GM19395 (cell line): ENCODE results near the gene NRIP1.

Experiments
- ATAC-seq: cut with Tn5 transposase; IDR thresholded peaks from one replicate; pipeline ENCODE4 v1.9.1; 2021; ENCODE audit warnings: mild to moderate bottlenecking, moderate library complexity; ENCODE audit not compliant: unreplicated experiment

Gene NRIP1, protein sequence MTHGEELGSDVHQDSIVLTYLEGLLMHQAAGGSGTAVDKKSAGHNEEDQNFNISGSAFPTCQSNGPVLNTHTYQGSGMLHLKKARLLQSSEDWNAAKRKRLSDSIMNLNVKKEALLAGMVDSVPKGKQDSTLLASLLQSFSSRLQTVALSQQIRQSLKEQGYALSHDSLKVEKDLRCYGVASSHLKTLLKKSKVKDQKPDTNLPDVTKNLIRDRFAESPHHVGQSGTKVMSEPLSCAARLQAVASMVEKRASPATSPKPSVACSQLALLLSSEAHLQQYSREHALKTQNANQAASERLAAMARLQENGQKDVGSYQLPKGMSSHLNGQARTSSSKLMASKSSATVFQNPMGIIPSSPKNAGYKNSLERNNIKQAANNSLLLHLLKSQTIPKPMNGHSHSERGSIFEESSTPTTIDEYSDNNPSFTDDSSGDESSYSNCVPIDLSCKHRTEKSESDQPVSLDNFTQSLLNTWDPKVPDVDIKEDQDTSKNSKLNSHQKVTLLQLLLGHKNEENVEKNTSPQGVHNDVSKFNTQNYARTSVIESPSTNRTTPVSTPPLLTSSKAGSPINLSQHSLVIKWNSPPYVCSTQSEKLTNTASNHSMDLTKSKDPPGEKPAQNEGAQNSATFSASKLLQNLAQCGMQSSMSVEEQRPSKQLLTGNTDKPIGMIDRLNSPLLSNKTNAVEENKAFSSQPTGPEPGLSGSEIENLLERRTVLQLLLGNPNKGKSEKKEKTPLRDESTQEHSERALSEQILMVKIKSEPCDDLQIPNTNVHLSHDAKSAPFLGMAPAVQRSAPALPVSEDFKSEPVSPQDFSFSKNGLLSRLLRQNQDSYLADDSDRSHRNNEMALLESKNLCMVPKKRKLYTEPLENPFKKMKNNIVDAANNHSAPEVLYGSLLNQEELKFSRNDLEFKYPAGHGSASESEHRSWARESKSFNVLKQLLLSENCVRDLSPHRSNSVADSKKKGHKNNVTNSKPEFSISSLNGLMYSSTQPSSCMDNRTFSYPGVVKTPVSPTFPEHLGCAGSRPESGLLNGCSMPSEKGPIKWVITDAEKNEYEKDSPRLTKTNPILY (N-terminal part only)

GRCh38 chr21:15064576-15065391 is at the start of gene NRIP1:
NRIP1 (minus strand) TSS chr21:15065000; CDS start chr21:14968192, 96,808 bp downstream.
- peak; percentile 72 for ATAC-seq

GRCh38 chr21:15112858-15113257 is 48.1 kb upstream of the NRIP1 start:
- no peak for ATAC-seq

DNA sequence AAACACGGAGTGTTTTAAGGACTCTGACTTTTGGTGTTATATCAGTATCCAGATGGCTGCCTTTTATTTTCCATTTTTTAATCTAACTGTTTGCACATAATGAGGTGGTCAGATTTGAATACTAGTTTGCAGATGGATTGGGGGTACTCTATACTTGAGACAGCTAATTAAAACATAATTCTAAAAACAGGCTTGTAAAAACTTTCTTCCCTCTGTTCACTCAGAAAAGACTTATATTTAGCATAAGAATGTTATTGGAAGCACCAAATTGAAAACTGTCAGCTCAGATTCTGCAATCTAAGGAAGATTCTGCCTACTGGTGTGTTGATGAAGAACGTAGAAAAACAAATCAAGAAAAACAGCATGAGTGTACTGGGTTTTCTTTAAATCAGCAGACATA is 44.0 kb upstream of the NRIP1 start:
- ATAC-seq: no peak

- ATAC-seq: no peak
Measured at GRCh38 chr21:15104470-15104869, 39.7 kb upstream of the NRIP1 start.

DNA sequence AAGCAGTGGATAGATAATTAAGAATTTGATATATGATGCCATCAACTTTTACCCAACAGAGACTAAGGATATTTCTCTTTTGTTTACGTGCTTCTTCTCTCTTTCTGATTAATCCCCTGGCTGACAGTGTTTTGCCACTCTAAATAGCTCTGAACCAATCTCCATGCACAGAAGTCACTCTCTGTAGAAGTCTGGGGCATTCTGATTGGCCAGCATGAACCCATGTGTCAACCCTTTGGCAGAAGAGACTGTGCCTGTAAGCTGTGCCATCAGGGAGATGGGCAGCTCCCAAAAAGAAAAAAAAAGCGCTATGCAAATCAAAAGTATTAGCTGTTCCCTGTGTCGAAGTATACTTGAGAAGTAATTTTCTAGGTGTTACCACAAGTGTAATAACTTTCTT is 34.1 kb upstream of the NRIP1 start:
- no peak for ATAC-seq

- no peak for ATAC-seq
Measured at GRCh38 chr21:15098181-15098580, 33.4 kb upstream of the NRIP1 start.

GRCh38 chr21:15097580-15097979 is 32.8 kb upstream of the NRIP1 start:
- no peak for ATAC-seq

GRCh38 chr21:15096146-15096545 is 31.3 kb upstream of the NRIP1 start:
- no peak for ATAC-seq

- no peak for ATAC-seq
Measured at GRCh38 chr21:15095326-15095725, 30.5 kb upstream of the NRIP1 start.

GRCh38 chr21:15094706-15095105 is 29.9 kb upstream of the NRIP1 start:
- no peak for ATAC-seq

DNA sequence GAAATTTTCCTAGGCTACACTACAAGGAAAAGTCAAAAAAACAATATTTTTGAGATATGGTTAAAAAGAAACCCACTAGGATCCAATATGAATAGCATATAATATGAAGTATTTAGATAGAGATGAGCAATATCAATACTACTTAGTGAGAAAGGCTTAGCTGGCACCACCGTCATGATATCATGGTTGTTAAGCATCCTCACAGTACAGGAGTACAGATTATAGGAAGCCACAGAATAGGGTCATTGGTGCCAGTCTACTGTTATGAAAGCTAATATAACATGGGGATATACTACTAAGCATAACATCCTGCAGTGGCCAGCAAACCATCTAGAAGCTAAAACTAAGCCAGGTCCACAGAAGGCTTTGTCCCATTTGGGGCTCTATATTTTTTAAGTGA is 28.4 kb upstream of the NRIP1 start:
- no peak for ATAC-seq

- no peak for ATAC-seq
Measured at GRCh38 chr21:15092745-15093144, 27.9 kb upstream of the NRIP1 start.

- ATAC-seq: no peak
Measured at GRCh38 chr21:15090390-15090789, 25.6 kb upstream of the NRIP1 start.

DNA sequence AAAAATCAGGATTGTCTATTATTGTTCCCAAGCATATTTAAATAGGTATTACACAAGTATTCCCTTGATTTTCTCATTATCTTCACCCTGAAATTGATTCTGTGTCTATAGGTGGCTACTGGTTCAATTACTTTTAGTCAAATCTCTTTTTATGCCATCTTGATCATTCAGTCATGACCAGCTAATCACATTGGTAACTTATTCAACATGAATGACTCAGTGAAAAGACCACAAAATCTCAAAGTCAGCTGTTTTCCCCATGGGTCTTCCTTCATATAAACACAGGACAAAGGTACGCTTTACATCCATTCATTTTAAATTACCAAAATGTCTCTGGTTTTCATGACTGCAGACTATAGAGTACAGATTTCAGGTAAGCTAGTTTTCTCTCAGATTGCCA is 23.7 kb upstream of the NRIP1 start:
- ATAC-seq: no peak

DNA sequence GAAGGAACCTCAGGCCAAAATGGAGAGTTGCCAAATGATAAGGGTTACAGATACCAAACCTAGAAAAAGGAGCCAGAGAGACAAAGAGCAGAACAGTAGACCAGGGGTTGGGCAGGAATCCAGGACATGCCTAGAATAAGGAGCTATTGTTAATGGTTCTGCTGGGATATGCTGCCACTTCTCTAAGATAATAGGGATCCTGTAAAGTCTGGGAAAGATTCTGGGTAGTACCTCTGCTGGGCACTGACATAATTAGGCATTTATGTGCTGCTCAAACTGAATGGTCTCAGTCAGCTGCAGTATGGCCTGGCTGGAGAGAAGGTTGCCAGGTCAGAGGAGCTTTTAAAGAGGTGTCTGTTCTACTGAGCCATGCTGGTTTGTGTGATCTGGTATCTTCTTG is 19.9 kb upstream of the NRIP1 start:
- ATAC-seq: no peak

DNA sequence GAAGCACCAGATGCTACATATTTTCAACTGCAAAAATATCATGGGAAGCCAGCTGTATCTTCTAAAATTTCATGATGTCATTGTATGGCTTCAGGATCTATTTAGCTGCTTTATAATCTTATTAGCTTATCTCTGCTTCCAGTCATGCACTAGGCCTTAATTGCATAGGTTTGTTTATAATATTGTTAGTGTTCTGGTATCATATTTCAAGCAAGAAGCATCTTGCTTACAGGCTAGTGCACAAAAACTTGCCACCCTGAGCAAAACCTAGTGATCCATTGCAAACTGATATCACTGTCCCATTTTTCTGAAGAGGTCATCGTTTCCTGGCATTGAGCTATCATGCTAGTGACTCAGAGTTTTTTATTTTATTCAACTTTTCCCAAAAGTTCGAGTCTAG is 15.7 kb upstream of the NRIP1 start:
- ATAC-seq: no peak

- ATAC-seq: no peak
Measured at GRCh38 chr21:15079269-15079668, 14.5 kb upstream of the NRIP1 start.

GRCh38 chr21:15078180-15078579 is 13.4 kb upstream of the NRIP1 start:
- no peak for ATAC-seq

DNA sequence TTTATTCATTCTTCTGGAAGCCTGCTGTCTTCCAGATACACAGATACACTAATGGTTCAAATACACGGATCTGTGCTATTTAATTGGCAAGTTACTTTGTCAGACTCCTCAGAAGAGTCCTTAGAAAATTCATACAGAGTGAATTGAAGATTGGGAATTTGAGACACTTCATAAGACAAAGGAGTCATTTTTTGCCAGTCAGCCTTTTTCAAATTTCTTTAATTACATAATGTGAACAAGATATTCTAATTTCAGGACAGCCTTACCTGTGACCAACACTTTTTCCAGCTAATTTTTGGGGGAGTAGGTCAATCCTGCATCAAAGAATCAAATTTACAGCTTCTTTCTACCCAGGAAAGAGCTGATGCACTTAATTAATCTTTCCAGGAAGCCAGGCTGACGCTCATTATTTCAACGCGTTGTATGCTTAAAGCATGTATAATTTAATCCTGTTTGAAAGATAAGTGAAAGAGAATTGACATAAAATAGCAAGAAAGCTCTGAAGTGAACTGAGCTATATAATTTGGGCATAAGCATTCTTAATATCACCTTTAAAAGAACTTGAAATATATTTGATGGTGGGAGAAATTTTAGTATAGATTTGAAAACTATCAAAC is 12.8 kb upstream of the NRIP1 start:
- no peak for ATAC-seq

DNA sequence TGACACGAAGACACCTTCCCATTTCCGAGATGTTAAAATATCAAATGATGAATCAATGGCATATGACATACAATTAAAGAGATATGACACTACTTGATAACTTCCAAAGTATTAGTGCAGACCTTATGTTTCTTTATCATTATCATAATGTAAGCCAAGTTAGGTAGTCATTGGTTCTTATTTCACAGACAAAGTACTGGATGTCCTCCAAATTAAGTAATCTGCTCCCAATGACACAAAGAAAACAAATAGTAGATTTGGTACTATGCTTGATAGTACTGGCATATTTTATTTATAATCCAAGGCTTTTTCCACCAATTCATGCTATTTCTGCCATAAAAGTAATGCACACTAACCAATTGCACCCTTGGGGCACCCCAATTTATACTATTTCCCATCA is 11.9 kb upstream of the NRIP1 start:
- ATAC-seq: no peak
